ENCODE measurements around the gene NGLY1. TPM values are rescaled to one million over a fixed set of nuclear protein-coding genes. Genes with fewer than 3 reads are reported as not detected.

The NGLY1 gene
- total RNA-seq, 1 experiment from 2014 or later = 45.4 TPM

GRCh38 chr3:25826510-25826909, 43.3 kb upstream of the NGLY1 start:
- H3K36me3 Mint-ChIP-seq (ENCODE audit: insufficient read depth, unreplicated experiment) = no peaks in the 10 kb centered on the region
- no peaks in the 10 kb centered on the region for H3K4me1 Mint-ChIP-seq (ENCODE audit: insufficient read depth, unreplicated experiment)
- H3K4me3 Mint-ChIP-seq (ENCODE audit: unreplicated experiment) = no peak overlapping the region
- H3K27me3 Mint-ChIP-seq (ENCODE audit: insufficient read depth, unreplicated experiment) = no peaks in the 10 kb centered on the region
- no peaks in the 10 kb centered on the region for H3K9me3 Mint-ChIP-seq (ENCODE audit: unreplicated experiment)
- H3K27ac Mint-ChIP-seq (ENCODE audit: low read depth, unreplicated experiment) = no peak overlapping the region
- TF ChIP-seq CTCF (IDR thresholded peaks at IDR 0.05; ENCODE audit: unreplicated experiment) = no peak
- BruUV-seq (replicated peaks) = no TSS peak
- intact Hi-C loops (cut with micrococcal nuclease) = no loop called here
- POLR2A ChIA-PET = no interaction called here
- no peak for DNase-seq (ENCODE audit: unreplicated experiment)
- CTCF ChIA-PET = interaction anchor here (0.6 to 2.9 kb wide), 2 partner anchors 80 to 178 kb away, joined by 6 to 10 read pairs; no protein-coding TSS in a partner anchor

GRCh38 chr3:25823314-25823713, 40.1 kb upstream of the NGLY1 start:
- Mint-ChIP-seq H3K4me3 (ENCODE audit: unreplicated experiment) (no peak overlapping the region), H3K27ac (ENCODE audit: low read depth, unreplicated experiment) (no peak overlapping the region), H3K4me1 (ENCODE audit: insufficient read depth, unreplicated experiment) (no peaks in the 10 kb centered on the region), H3K27me3 (ENCODE audit: insufficient read depth, unreplicated experiment) (no peaks in the 10 kb centered on the region), H3K9me3 (ENCODE audit: unreplicated experiment) (no peaks in the 10 kb centered on the region), H3K36me3 (ENCODE audit: insufficient read depth, unreplicated experiment) (no peaks in the 10 kb centered on the region)
- ChIA-PET POLR2A (no interaction called here), CTCF (interaction anchor here (0.9 to 1.0 kb wide), 2 partner anchors 9 to 176 kb away, joined by 4 to 5 read pairs; no protein-coding TSS in a partner anchor)
- TF ChIP-seq CTCF (IDR thresholded peaks at IDR 0.05; ENCODE audit: unreplicated experiment) = no peak
- intact Hi-C loops (cut with micrococcal nuclease) = no loop called here
- no peak for DNase-seq (ENCODE audit: unreplicated experiment)
- BruUV-seq (replicated peaks) = no TSS peak

GRCh38 chr3:25821746-25822573, 38.7 kb upstream of the NGLY1 start:
- BruUV-seq (replicated peaks) = no TSS peak
- intact Hi-C loops (cut with micrococcal nuclease) = no loop called here
- H3K27ac Mint-ChIP-seq (ENCODE audit: low read depth, unreplicated experiment) = no peak overlapping the region

More at GRCh38 chr3:25821746-25822573, 38.7 kb upstream of the NGLY1 start:
- Mint-ChIP-seq H3K36me3 (ENCODE audit: insufficient read depth, unreplicated experiment) (no peaks in the 10 kb centered on the region), H3K9me3 (ENCODE audit: unreplicated experiment) (no peaks in the 10 kb centered on the region), H3K27me3 (ENCODE audit: insufficient read depth, unreplicated experiment) (no peaks in the 10 kb centered on the region), H3K4me1 (ENCODE audit: insufficient read depth, unreplicated experiment) (no peaks in the 10 kb centered on the region), H3K4me3 (ENCODE audit: unreplicated experiment) (no peak overlapping the region)
- TF ChIP-seq CTCF (IDR thresholded peaks at IDR 0.05; ENCODE audit: unreplicated experiment) = no peak
- no peak for DNase-seq (ENCODE audit: unreplicated experiment)
- ChIA-PET POLR2A (no interaction called here), CTCF (interaction anchor here (0.6 kb wide), 1 partner anchor 1276 kb away, joined by 3 read pairs; no protein-coding TSS in a partner anchor)

Data from MCF 10A (cell line).